CD4-positive, CD25-positive, alpha-beta regulatory T cell (primary cell): Measurements from ENCODE around the gene STIL. TPM values are rescaled to one million over a fixed set of nuclear protein-coding genes. Genes with fewer than 3 reads are reported as not detected.

Experiments used
- ATAC-seq, 2 donors: fragments of 150-1000 bp; cut with Tn5 transposase; one replicate each; pipeline ENCODE4 v1.10.0; 2021; ENCODE audit warnings: low read depth in 2 of 2, moderate number of reproducible peaks in 2 of 2, moderate library complexity in 1 of 2
- DNase-seq, 3 donors: peaks; one replicate each; pipeline versions ENCODE4 v3.0.0 to v3.0.0-alpha.2; 2012 to 2022; ENCODE audit warnings: mixed read lengths in 1 of 3
- H3K27ac ChIP-seq: one replicate; pipeline ENCODE4 v1.7.0; 2013; ENCODE audit warnings: mild to moderate bottlenecking, low read length; ENCODE audit not compliant: insufficient read depth, poor library complexity, severe bottlenecking
- H3K27me3 ChIP-seq: one replicate; pipeline ENCODE4 v1.7.0; 2013; ENCODE audit warnings: low read length; ENCODE audit not compliant: control insufficient read depth, insufficient read depth
- H3K36me3 ChIP-seq: one replicate; pipeline ENCODE4 v1.7.0; 2013; ENCODE audit warnings: mild to moderate bottlenecking, low read length, moderate library complexity; ENCODE audit not compliant: control insufficient read depth, insufficient read depth
- H3K4me1 ChIP-seq: 2 replicates; pipeline ENCODE4 v1.7.0; 2013; ENCODE audit warnings: mild to moderate bottlenecking, low read length; ENCODE audit not compliant: insufficient read depth, control insufficient read depth, poor library complexity, severe bottlenecking
- H3K4me3 ChIP-seq: one replicate; pipeline ENCODE4 v1.7.0; 2013; ENCODE audit warnings: low read depth, mild to moderate bottlenecking, low read length, moderate library complexity
- H3K9me3 ChIP-seq, 2 experiments: 1 replicate in 1 of 2; 2 replicates in 1 of 2; pipeline ENCODE4 v1.7.0; 2013; ENCODE audit warnings: low read length in 2 of 2, mild to moderate bottlenecking in 1 of 2, moderate library complexity in 1 of 2; ENCODE audit not compliant: control insufficient read depth in 2 of 2
- H3K27ac Mint-ChIP-seq, 3 donors: one replicate each; pipeline ENCODE4 v1.8.0; 2020 to 2022; ENCODE audit warnings: mild to moderate bottlenecking in 3 of 3, mixed read lengths in 3 of 3, moderate library complexity in 2 of 3
- H3K27me3 Mint-ChIP-seq: one replicate; pipeline ENCODE4 v1.8.0; 2022; ENCODE audit warnings: mild to moderate bottlenecking, mixed read lengths
- H3K36me3 Mint-ChIP-seq: one replicate; pipeline ENCODE4 v1.8.0; 2020; ENCODE audit warnings: mixed read lengths
- H3K4me1 Mint-ChIP-seq, 4 donors: one replicate each; pipeline ENCODE4 v1.8.0; 2020 to 2022; ENCODE audit warnings: mixed read lengths in 4 of 4, mild to moderate bottlenecking in 1 of 4
- H3K4me3 Mint-ChIP-seq, 4 donors: one replicate each; pipeline ENCODE4 v1.8.0; 2020 to 2022; ENCODE audit warnings: mild to moderate bottlenecking in 4 of 4, mixed read lengths in 4 of 4, moderate library complexity in 3 of 4
- H3K9me3 Mint-ChIP-seq, 7 donors: one replicate each; pipeline ENCODE4 v1.8.0; 2020 to 2022; ENCODE audit warnings: mixed read lengths in 7 of 7, mild to moderate bottlenecking in 3 of 7, moderate library complexity in 2 of 7
- polyA plus RNA-seq, 4 donors: library from polyadenylated mRNA; unstranded; fragments of 300-500 nt; fragmentation: Illumina TruSeq; gene quantifications; one replicate each; pipeline ENCODE4 v1.2.3, GENCODE V29; 2021
- total RNA-seq: library from RNA; stranded (reverse); gene quantifications from one replicate; pipeline ENCODE4 v1.2.3, GENCODE V29; 2022

STIL gene
- total and polyA plus RNA-seq, 5 donors from 2014 or later = 0.64 to 5.1 (median 0.92) TPM

GRCh38 chr1:47213230-47213963, 100.5 kb downstream of the STIL start:
- no peak overlapping the region for H3K4me3 ChIP-seq
- H3K27me3 ChIP-seq = peaks cover 3% of the 10 kb centered on the region
- H3K9me3 ChIP-seq = no peaks in the 10 kb centered on the region
- H3K27me3 Mint-ChIP-seq = peaks cover 8% of the 10 kb centered on the region
- DNase-seq (no peak), ATAC-seq (no peak)
- H3K4me1 ChIP-seq = no peaks in the 10 kb centered on the region
- H3K36me3 ChIP-seq = no peaks in the 10 kb centered on the region
- H3K36me3 Mint-ChIP-seq = no peaks in the 10 kb centered on the region
- no peaks in the 10 kb centered on the region for H3K4me1 Mint-ChIP-seq
- no peak overlapping the region for H3K27ac Mint-ChIP-seq
- H3K27ac ChIP-seq = no peak overlapping the region
- no peaks in the 10 kb centered on the region for H3K9me3 Mint-ChIP-seq
- H3K4me3 Mint-ChIP-seq = no peak overlapping the region

GRCh38 chr1:47212636-47213229, 101.2 kb downstream of the STIL start:
- no peaks in the 10 kb centered on the region for H3K36me3 Mint-ChIP-seq

GRCh38 chr1:47211796-47212269, 102.1 kb downstream of the STIL start:
- Mint-ChIP-seq H3K9me3 (no peaks in the 10 kb centered on the region), H3K36me3 (no peaks in the 10 kb centered on the region), H3K27ac (no peak overlapping the region), H3K27me3 (peaks cover 4% of the 10 kb centered on the region), H3K4me3 (no peak overlapping the region), H3K4me1 (no peaks in the 10 kb centered on the region)
- ATAC-seq = no peak
- Histone ChIP-seq H3K4me3 (no peak overlapping the region), H3K4me1 (no peaks in the 10 kb centered on the region), H3K27ac (no peak overlapping the region), H3K36me3 (no peaks in the 10 kb centered on the region), H3K9me3 (no peaks in the 10 kb centered on the region), H3K27me3 (peaks cover 3% of the 10 kb centered on the region)
- peak in 1 of 3 donors; percentile 16 for DNase-seq

More at GRCh38 chr1:47212636-47213229, 101.2 kb downstream of the STIL start:
- DNase-seq (no peak), ATAC-seq (no peak)
- Mint-ChIP-seq H3K27ac (no peak overlapping the region), H3K9me3 (no peaks in the 10 kb centered on the region), H3K4me3 (no peak overlapping the region), H3K4me1 (no peaks in the 10 kb centered on the region), H3K27me3 (peaks cover 3% of the 10 kb centered on the region)
- peaks cover 3% of the 10 kb centered on the region for H3K27me3 ChIP-seq
- H3K4me1 ChIP-seq = no peaks in the 10 kb centered on the region
- no peak overlapping the region for H3K27ac ChIP-seq
- no peaks in the 10 kb centered on the region for H3K36me3 ChIP-seq
- H3K9me3 ChIP-seq = no peaks in the 10 kb centered on the region
- no peak overlapping the region for H3K4me3 ChIP-seq

- Mint-ChIP-seq H3K27ac (no peak overlapping the region), H3K27me3 (peaks cover 10% of the 10 kb centered on the region), H3K4me3 (no peak overlapping the region), H3K36me3 (no peaks in the 10 kb centered on the region), H3K4me1 (no peaks in the 10 kb centered on the region), H3K9me3 (no peaks in the 10 kb centered on the region)
- H3K36me3 ChIP-seq = no peaks in the 10 kb centered on the region
- no peak overlapping the region for H3K4me3 ChIP-seq
- H3K27me3 ChIP-seq = peaks cover 5% of the 10 kb centered on the region
- no peak for ATAC-seq
- DNase-seq = no peak
- H3K9me3 ChIP-seq = no peaks in the 10 kb centered on the region
- H3K27ac ChIP-seq = no peak overlapping the region
- H3K4me1 ChIP-seq = no peaks in the 10 kb centered on the region
Observed at GRCh38 chr1:47210666-47211065, 103.3 kb downstream of the STIL start.

- no peak for ATAC-seq
- Mint-ChIP-seq H3K9me3 (peaks cover 0 to 1% (median 0%) of the 10 kb centered on the region in 7 donors), H3K4me1 (no peaks in the 10 kb centered on the region), H3K27me3 (peaks cover 14% of the 10 kb centered on the region), H3K4me3 (no peak overlapping the region), H3K36me3 (no peaks in the 10 kb centered on the region), H3K27ac (no peak overlapping the region)
- no peaks in the 10 kb centered on the region for H3K36me3 ChIP-seq
- no peaks in the 10 kb centered on the region for H3K4me1 ChIP-seq
- DNase-seq = no peak
- H3K27ac ChIP-seq = no peak overlapping the region
- H3K9me3 ChIP-seq = no peaks in the 10 kb centered on the region
- no peak overlapping the region for H3K4me3 ChIP-seq
- peaks cover 5% of the 10 kb centered on the region for H3K27me3 ChIP-seq
Observed at GRCh38 chr1:47209725-47210325, 104.1 kb downstream of the STIL start.

- Histone ChIP-seq H3K4me3 (no peak overlapping the region), H3K27ac (no peak overlapping the region), H3K36me3 (no peaks in the 10 kb centered on the region), H3K27me3 (peaks cover 5% of the 10 kb centered on the region), H3K4me1 (no peaks in the 10 kb centered on the region), H3K9me3 (no peaks in the 10 kb centered on the region)
- H3K27ac Mint-ChIP-seq = peak overlapping the region in 1 of 3 donors; percentile 81
- no peaks in the 10 kb centered on the region for H3K4me1 Mint-ChIP-seq
- no peaks in the 10 kb centered on the region for H3K36me3 Mint-ChIP-seq
- DNase-seq (no peak), ATAC-seq (no peak)
- H3K9me3 Mint-ChIP-seq = peaks cover 0 to 4% (median 0%) of the 10 kb centered on the region in 7 donors
- H3K4me3 Mint-ChIP-seq = no peak overlapping the region
- peaks cover 20% of the 10 kb centered on the region for H3K27me3 Mint-ChIP-seq
Observed at GRCh38 chr1:47209091-47209490, 104.9 kb downstream of the STIL start.

GRCh38 chr1:47208374-47208850, 105.5 kb downstream of the STIL start:
- peaks cover 0 to 4% (median 1%) of the 10 kb centered on the region in 4 donors for H3K4me1 Mint-ChIP-seq
- ATAC-seq (no peak), DNase-seq (no peak)
- Histone ChIP-seq H3K27ac (no peak overlapping the region), H3K36me3 (no peaks in the 10 kb centered on the region), H3K27me3 (peaks cover 9% of the 10 kb centered on the region), H3K4me1 (no peaks in the 10 kb centered on the region), H3K4me3 (no peak overlapping the region), H3K9me3 (no peaks in the 10 kb centered on the region)
- no peak overlapping the region for H3K27ac Mint-ChIP-seq
- no peaks in the 10 kb centered on the region for H3K36me3 Mint-ChIP-seq
- no peak overlapping the region for H3K4me3 Mint-ChIP-seq
- peaks cover 26% of the 10 kb centered on the region for H3K27me3 Mint-ChIP-seq
- peaks cover 0 to 4% (median 0%) of the 10 kb centered on the region in 7 donors for H3K9me3 Mint-ChIP-seq
